DMS114 treated with DMSO at 0.1 percent for 48 hours (cell line): ENCODE measurements around the gene PERM1.
"Not testable (repeated sequence)": the region's sequence is repeated elsewhere in the genome, so short reads cannot be mapped to it uniquely, and the experiment has no call there.

Source experiments
- DNase-seq: peaks from one replicate; lab custom pipeline; 2025; ENCODE audit not compliant: unreplicated experiment; lab: John Stamatoyannopoulos, UW

Gene PERM1, protein sequence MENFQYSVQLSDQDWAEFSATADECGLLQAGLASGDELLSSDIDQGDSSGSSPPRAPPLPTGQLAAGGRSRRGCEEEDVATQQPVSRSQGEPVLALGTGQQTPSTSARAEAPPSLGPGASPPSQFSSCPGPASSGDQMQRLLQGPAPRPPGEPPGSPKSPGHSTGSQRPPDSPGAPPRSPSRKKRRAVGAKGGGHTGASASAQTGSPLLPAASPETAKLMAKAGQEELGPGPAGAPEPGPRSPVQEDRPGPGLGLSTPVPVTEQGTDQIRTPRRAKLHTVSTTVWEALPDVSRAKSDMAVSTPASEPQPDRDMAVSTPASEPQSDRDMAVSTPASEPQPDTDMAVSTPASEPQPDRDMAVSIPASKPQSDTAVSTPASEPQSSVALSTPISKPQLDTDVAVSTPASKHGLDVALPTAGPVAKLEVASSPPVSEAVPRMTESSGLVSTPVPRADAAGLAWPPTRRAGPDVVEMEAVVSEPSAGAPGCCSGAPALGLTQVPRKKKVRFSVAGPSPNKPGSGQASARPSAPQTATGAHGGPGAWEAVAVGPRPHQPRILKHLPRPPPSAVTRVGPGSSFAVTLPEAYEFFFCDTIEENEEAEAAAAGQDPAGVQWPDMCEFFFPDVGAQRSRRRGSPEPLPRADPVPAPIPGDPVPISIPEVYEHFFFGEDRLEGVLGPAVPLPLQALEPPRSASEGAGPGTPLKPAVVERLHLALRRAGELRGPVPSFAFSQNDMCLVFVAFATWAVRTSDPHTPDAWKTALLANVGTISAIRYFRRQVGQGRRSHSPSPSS

DNA sequence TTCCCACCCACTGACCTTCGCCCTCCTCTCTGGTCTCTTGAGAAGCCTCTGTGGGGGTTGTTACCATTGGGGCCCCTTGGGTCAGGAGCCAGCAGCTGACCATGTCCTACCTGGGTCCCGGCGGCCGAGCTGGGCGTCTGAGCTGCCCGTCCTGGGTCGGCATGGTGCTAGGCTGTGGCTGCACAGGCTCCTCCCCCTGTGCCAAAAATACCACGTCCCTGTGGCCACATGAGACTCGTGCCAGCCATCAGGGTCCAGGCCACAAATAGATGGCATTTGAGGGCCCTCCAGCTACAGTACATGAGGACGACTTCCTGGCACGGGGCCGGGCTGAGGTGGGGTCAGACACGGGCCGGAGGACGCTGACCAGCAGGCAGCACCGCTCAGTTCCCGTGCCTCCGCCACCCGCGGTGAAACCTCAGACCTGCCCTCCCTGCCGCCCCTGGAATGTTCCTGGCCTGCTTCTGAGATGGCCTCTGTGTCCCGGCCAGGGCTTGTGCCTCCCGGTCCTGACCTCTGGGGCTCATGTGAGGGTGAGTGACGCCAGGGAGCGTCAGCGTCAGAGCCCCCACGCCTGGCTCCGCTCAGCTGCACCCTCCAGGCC lies at the start of gene PERM1:
Gene PERM1, minus strand, starts transcription at position 139 of the 604 bp plus-strand sequence. CDS start 1,064 bp downstream, outside the sequence.
- no peak for DNase-seq

DNA sequence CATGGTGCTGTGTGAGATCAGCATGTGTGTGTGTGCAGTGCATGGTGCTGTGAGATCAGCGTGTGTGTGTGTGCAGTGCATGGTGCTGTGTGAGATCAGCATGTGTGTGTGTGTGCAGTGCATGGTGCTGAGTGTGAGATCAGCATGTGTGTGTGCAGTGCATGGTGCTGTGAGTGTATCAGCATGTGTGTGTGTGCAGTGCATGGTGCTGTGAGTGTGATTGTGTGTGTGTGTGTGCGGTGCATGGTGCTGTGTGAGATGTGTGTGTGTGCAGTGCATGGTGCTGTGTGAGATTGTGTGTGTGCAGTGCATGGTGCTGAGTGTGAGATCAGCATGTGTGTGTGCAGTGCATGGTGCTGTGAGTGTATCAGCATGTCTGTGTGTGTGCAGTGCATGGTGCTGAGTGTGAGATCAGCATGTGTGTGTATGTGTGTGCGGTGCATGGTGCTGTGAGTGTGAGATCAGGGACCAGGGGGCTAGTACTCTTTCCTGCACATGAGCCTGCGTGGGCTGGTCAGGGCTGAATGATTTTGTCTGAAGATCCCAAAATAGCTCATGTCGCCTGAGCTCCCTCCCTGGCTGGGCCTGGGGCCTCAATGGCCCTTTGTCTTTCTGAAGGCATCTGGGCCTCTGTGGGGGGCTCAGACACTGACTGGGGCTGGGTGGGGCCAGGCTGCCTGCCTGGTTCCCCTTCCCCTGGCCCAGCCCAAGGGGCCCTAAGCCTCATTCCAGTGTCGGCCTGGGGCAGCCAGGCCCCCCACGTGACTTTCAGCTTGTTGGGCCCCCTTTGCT lies 49.2 kb upstream of the PERM1 start:
- not testable (repeated sequence) for DNase-seq

DNA sequence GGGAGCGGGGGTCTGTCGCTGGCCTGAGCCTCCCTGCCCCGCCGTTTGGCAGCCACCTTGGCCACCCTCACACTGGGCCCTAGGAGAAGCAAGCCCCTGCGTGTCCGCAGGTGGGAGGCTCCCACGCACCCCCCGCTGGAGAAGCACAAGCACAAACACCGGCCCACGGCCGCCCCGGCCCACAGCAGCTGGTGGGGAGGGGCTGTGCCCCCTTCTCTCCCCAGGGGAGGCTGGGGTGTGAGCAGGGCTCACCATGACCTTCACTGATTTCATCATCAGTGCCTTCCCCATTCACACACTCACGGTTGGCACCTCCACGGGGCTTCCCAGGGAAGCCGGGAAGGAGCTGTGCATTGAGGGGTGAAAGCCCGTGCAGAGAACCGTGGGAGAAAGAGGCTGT lies 45.9 kb upstream of the PERM1 start:
- DNase-seq = no peak

DNA sequence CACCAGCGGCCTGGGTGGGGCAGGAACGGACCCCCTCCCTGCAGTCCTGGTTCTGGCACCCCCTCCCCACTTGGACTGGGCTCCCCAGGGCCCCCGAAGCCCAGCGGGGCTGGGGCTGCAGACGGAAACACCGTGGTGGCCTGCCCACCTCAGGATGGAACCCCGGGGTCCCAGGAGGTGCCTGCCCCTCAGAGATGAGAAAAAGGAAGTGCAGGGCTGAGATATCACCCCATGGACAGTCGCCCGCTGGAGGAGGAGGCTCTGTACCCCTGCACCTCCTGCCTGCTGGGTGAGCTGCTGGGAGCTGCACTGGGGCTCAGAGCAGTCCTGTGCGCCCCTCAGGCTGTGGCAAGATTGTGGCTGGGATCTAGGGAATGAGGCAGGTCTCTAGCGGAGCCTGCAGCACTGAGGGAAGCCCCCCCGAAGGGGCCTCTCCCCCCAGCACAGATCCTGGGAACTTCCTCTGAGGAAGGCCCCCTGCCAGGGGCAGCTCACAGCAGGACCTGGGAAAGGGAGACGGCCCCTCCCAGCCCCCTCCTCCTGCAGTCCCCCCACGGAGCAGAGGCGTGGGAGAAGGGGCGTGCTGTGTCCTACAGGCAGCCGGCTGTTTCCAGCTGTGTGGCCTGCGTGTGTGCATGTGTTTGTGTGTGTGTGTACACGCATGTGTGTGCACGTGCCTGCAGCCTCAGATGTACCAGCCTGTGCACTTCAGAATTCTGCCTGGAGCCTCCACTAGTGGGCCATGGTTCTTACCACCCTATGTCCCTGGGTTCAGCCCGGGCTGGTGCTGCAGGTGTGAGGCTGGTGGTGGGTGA lies 44.9 kb upstream of the PERM1 start:
- DNase-seq = no peak

DNA sequence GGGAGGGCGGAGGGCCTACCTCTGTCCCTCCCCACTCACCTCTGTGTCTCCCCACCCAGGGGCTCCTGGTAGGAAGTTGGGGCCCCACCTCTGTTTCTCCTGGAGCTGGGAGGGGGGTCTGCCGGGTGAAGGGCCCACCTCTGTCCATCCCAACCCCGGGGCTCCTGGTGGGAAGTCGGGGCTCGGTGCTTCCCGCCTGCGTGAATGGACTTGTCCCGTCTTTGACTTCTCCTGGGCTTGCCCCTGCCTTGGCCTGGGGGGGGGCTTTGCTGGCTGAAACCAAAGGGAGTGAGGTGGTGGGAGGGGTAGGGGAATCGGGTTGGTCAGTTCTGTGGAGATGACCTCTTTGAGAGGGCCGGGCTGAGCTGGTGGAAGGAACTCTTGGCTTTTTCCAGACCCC lies 43.8 kb upstream of the PERM1 start:
- DNase-seq = no peak

DNA sequence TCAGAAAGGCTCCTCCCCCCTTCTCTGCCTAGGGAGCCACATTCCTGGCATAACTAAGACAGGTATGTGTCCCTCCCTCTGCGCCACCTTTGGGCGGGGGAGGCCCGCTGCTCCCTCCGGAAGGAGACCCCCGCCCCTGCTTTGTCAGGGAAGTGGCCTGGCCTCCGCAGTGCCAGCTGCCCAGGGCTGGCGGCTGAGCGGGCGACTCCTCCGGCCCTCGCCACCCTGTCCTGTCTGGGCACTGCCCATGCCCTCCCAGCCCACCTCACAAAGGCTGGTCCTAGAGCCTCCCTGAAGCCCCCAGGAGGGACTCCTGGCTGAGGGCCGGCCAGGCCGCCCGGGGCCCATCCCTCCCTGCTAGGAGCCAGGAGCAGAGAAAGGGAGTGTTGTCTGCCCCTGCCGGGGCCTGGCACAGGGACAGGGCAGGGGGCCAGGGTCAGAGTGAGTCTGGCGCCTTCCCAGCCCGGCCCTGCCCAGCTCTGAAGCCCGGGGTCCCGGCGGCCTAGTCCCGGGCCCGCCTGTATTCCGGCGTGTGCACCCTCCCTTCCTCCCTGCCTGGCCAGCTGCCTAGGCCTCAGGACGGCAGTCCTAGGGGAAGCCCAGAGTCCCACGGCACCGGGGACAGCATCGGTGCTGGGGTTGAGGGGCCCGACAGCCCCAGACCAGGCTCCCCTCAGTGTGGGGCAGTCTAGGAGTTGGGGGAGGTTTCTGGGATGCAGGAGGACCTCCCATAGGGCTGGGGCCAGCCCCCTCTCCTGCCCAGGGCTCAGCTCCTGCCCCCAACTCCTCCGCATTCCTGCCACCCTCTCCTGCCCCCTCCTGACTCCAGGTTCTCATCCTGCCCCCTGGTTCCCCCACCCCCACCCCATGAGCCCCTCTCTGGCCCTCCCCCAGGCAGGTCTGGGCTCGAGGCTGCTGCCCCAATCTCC lies 43.1 kb upstream of the PERM1 start:
- DNase-seq = no peak

DNA sequence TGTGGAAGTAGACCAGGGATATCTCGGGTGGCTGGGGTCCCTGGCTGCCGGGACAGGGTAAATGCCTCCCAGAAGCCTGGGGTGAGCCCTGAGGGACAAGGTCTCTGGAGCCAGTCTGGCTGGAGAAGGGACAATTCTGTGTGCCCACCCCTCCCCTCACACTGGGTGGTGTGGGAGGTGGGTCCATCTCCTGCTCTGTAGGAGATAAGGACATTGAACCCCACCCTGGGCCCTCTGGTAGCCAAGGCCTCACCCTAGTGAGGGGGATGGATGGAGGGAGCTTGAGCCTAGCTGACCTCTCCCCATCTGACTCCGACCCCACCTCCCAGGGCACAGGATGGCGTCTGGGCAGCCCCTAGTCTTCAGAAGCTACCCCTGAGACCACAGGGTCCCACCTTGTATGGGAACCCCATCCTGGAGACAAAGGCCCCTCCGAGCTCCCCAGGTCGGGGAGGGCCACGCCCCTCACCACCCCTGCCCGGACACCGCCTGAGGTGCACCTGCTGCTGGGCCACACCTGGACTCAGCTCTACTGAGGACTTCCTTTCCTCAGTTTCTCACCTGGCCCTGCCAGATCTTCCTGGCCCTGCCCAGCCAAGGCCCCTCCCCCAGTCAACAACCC lies 42.4 kb upstream of the PERM1 start:
- no peak for DNase-seq

DNA sequence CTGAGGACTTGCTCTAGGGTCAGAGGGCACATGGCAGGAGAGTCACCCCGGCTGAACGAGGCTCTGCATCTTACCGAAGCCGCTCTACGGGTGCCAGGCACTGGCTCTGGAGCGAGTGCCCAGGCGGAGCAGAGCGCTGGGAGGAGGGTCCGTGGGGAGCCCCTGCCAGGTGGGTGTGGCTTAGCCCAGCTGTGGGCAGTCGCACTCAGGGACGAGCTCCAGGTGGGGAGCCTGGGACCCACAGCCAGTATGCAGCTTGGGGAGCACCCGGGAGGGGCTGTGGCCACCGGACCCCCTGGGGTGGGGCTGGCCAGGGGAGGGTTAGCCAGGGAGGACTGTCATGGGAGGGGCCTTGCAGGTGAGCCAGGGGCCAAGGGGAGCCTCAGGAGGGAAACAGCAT lies 41.8 kb upstream of the PERM1 start:
- DNase-seq = no peak

DNA sequence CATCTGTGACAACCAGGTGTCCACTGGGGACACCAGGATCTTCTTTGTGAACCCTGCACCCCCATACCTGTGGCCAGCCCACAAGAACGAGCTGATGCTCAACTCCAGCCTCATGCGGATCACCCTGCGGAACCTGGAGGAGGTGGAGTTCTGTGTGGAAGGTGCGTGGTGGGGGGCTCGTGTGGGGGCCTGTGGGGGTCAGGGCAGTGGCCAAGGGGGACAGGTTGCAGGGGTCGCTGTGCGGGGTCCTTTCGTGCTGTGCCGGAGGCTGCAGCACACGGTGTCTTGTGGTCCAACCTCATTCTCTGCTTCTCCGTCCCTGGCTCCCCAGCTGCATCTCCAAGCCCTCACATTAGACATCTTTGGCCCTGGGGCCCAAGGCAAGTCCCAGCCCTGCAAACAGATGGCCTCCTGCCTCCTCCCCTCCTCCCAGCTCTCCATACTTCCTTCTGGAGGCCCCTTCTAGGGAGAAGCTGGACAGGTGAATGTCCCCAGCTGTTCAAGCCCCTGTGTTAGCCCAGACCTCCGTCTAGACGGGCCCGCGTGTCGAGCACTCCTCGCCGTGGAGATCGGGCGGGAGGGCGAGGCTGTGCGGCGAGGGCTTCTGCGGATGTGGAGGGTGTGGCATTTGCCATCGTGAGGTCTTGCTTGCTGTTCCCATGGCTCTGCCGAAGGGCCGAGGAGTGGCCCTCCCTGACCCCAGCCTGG lies 40.6 kb upstream of the PERM1 start:
- no peak for DNase-seq

DNA sequence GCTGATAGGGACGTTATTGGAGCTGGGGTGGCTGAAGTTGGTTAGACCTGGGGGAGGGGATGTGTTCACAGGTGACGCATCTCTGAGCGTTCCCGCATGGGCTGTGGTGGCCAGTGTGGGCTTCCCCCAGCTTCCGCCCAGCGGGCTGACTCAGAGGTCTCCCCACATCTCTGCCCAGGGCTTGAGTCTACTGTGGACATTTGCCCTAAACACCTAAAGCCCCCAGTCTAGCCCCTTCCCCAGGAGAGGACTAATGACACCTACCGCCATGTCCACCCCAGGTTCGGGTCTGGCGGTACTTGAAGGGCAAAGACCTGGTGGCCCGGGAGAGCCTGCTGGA lies 40.0 kb upstream of the PERM1 start:
- DNase-seq = no peak

DNA sequence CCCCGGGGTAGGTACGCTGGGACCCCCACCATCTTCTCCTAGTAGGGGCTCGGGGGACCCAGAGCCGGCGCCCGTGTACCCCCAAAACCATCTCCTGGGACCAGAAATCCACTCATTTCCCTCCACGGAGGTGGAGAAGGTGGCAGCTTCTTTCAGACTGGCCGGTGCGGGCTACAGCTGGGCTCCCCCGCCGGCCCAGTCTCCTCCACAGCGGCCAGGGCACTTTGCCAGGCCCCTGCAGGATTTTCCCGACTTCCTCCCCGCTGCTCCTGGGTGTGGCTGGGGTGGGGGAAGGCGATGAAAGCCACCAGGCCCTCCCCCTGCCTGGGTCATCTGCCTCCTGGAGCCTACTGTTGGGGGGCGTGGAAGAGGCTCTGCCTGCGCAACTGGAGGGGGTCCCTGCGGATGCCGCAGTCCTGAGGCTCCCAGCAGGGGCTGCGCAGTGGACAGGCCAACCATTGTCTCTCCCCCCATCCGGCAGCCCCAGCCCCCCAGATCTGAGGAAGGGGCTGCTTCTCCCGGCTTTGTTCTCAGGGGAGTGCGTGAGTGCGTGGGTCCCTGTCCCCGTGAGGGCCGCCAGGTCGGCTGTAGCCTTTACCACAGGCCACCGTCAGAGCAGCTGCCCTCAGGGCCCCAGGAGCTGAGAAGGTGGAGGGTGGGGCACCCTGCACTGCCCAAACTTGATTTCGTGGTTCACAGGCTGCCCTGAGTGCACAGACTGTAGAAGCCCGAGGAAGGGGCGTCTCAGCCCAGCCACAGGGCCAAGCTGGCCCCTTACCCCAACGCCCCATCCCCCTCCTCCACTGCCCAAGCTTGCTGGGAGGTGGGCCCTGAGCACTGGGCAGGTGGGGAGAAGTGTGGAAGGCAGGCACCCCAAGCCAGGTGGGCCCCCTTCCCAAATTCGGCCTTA lies 39.4 kb upstream of the PERM1 start:
- DNase-seq = no peak

DNA sequence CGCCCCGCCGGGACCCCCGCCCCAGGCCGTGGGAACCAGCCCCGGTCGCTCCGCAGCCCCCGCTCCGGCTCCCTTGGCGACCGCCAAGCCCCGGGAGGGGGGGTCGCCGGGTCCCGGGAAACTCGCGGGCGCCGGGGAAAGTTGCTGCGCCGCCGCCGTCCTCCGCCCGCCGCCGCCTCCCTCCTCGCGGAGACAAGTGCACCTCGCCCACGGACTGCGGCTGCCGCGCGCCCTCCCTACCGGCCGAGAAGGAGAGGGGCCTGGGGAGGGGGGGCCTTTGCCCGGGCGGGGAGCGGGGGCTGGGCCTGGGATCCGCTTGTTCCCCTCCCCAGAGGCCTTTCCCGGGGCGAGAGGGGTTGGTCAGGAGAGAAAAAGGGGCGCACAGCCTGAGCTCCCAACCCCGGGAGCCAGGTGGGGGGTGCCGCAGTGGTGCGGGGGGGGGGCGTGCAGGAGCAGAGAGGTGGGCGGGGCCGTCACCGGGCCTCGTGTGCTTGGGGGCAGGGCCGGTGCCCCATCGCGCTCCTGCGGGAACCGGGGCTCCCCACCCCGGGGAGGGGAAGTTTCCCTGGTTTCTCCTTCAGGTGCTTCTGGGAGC lies 38.6 kb upstream of the PERM1 start:
- DNase-seq = no peak

DNA sequence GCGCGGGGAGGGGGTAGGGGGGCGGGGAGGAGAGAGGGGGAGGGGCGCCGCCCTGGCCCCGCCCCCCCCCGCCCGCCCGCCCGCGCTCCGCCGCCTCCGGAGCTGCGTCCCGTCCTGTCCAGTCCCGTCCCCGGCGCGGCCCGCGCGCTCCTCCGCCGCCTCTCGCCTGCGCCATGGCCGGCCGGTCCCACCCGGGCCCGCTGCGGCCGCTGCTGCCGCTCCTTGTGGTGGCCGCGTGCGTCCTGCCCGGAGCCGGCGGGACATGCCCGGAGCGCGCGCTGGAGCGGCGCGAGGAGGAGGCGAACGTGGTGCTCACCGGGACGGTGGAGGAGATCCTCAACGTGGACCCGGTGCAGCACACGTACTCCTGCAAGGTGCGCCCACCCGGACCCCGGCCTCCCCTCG lies 38.1 kb upstream of the PERM1 start, which contains the start of gene AGRN:
Gene AGRN, plus strand, starts transcription at position 121 of the 405 bp plus-strand sequence. Its CDS starts 53 bp downstream, at position 174.
- DNase-seq = no peak

DNA sequence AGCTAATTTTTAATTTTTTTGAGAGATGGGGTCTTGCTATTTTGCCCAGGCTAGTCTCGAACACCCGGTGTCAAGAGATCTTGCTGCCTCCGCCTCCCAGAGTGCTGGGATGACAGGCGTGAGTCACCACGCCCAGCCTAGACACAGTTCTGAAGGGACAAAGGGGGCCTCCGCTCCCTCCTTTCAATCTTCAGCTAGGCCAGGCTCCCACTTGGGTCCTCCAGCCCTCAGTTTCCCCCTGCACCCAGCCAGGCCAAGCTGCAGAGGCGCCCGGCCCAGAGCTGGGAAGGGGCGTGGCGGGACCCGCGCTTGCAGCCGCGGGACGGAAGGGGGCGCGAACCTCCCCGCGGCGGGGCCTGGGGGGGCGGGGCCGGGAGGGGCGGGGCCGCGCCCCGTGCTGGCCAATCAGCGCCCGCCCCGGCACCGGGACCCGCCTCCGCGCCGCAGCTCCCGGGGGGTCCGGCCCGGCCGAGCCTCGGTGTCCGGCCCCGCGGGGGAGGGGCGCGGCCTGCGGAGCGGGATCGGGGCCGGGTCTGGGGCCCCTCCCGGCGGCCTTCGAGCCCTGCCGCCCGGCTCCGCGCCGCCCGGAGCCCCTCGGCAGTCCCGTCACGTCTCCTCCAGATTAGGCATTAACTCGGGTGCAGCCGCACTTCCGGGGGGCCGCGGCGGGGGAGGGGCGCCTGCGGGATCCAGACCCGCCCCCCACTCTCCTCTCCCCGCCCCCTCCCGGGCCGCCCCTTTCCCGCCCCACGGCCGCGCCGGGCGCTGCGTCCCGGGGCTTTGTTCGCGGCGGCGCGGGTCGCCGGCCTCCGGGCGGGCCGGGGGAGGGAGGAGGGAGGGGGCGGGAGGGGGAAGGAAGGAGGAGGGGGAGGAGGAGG lies 37.5 kb upstream of the PERM1 start:
- peak; percentile 60 for DNase-seq

DNA sequence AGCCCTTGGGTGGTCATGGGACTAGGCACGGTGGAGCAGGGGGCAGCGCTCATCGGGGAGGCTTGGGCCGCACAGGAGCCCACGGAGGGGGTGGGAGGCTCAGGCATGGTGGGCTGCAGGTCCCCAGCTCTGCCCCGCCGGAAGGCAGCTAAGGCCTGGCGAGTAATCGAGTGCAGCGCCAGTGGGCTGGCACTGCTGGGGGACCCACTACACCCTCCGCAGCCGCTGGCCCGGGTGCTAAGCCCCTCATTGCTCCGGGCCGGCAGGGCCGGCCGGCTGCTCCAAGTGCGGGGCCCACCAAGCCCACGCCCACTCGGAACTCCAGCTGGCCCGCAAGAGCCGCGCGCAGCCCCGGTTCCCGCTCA lies 36.4 kb upstream of the PERM1 start:
- not testable (repeated sequence) for DNase-seq
